AG04449 (cell line): Measurements from ENCODE around the gene AJAP1.

Experiments
- CTCF ChIA-PET: fragments of 350-600 bp; formaldehyde crosslinking; extraction: SDS; loops from one replicate; lab custom pipeline; 2021; ENCODE audit warnings: antibody characterized with exemption; lab: Yijun Ruan, JAX
- POLR2A ChIA-PET: fragments of 400-600, 350-600 bp; formaldehyde crosslinking; extraction: SDS; loops from one replicate; lab custom pipeline; 2020; ENCODE audit warnings: antibody characterized with exemption, inconsistent platforms; lab: Yijun Ruan, JAX
- DNase-seq: peaks from one replicate; pipeline ENCODE4 v3.0.0-alpha.2; 2010; ENCODE audit warnings: low read depth, low spot score
- H3K4me3 ChIP-seq: 2 replicates; pipeline ENCODE4 v1.5.1; 2011; ENCODE audit warnings: low read depth, mild to moderate bottlenecking, control low read depth, low read length
- CTCF ChIP-seq: IDR thresholded peaks from one replicate; pipeline ENCODE4 v1.5.1; 2011; ENCODE audit warnings: mild to moderate bottlenecking, moderate library complexity, low read length, control low read depth, inconsistent platforms; ENCODE audit not compliant: insufficient read depth; ENCODE audit errors: missing control alignments

AJAP1 gene

GRCh38 chr1:4784761-4785160 is 130.4 kb downstream of the AJAP1 start:
- POLR2A ChIA-PET = no interaction called here
- no peak for TF ChIP-seq CTCF
- H3K4me3 ChIP-seq = no peak overlapping the region
- CTCF ChIA-PET = no interaction called here
- DNase-seq = no peak

GRCh38 chr1:4786055-4786454 is 131.6 kb downstream of the AJAP1 start:
- TF ChIP-seq CTCF = no peak
- ChIA-PET CTCF (no interaction called here), POLR2A (no interaction called here)
- no peak for DNase-seq
- H3K4me3 ChIP-seq = no peak overlapping the region

- ChIA-PET CTCF (no interaction called here), POLR2A (no interaction called here)
- DNase-seq = no peak
- TF ChIP-seq CTCF = no peak
- H3K4me3 ChIP-seq = no peak overlapping the region
These were observed 133.1 kb downstream of the AJAP1 start for GRCh38 chr1:4787551-4787950.

GRCh38 chr1:4792565-4792964 is 138.2 kb downstream of the AJAP1 start:
- no peak for TF ChIP-seq CTCF
- no peak overlapping the region for H3K4me3 ChIP-seq
- DNase-seq = no peak
- CTCF ChIA-PET = no interaction called here
- POLR2A ChIA-PET = no interaction called here

- TF ChIP-seq CTCF = no peak
- no peak overlapping the region for H3K4me3 ChIP-seq
- CTCF ChIA-PET = no interaction called here
- POLR2A ChIA-PET = no interaction called here
- no peak for DNase-seq
These were observed 139.8 kb downstream of the AJAP1 start for GRCh38 chr1:4794020-4794780.

GRCh38 chr1:4796161-4797015 is 142.0 kb downstream of the AJAP1 start:
- ChIA-PET CTCF (no interaction called here), POLR2A (no interaction called here)
- TF ChIP-seq CTCF = no peak
- DNase-seq = no peak
- no peak overlapping the region for H3K4me3 ChIP-seq
